ENCODE measurements around the gene PRIM1.

PRIM1 gene

DNA sequence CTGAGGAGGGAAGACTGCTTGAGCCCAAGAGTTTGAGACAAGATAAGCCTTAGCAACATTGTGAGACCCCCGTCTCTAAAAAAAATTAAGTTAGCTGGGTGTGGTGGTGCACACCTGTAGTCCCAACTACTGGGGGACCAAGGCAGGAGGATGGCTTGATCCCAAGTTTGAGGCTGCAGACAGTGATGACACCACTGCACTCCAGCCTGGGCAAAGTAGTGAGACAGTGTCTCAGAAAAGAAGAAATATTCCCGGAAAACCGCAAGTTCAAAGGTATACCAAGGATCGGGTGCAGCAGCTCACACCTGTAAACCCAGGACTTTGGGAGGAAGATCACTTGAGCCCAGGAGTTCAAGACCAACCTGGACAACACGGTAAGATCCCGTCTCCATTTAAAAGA, 69.8 kb downstream of the PRIM1 start:
- H3K27ac ChIP-seq (ENCODE audit: low read depth in 2 of 2, low read length in 2 of 2): no peak overlapping the region
- H3K9me3 ChIP-seq (ENCODE audit: control insufficient read depth in 2 of 2, low read length in 2 of 2): no peaks in the 10 kb centered on the region
- H3K4me1 ChIP-seq (ENCODE audit: control insufficient read depth in 2 of 2, insufficient read depth in 2 of 2, low read length in 2 of 2): peaks cover 14 to 16% of the 10 kb centered on the region in 2 donors
- peaks cover 0 to 15% of the 10 kb centered on the region in 2 donors for H3K36me3 ChIP-seq (ENCODE audit: control insufficient read depth in 2 of 2, insufficient read depth in 2 of 2, low read length in 2 of 2)
- no peaks in the 10 kb centered on the region for H3K27me3 ChIP-seq (ENCODE audit: control insufficient read depth in 2 of 2, insufficient read depth in 2 of 2, low read length in 2 of 2)
- H3K9ac ChIP-seq (ENCODE audit: low read depth in 1 of 2, low read length in 2 of 2): no peak overlapping the region
- no peak overlapping the region for H3K4me3 ChIP-seq (ENCODE audit: low read length in 2 of 2)

Measured in mucosa of rectum (tissue), 2 donors.